ENCODE results near the gene WDR46. TPM values are rescaled to one million over a fixed set of nuclear protein-coding genes. Genes with fewer than 3 reads are reported as not detected.

WDR46 gene
- total RNA-seq, 2 experiments from 2014 or later, result 53.4 to 54.8 TPM

GRCh38 chr6:33317669-33318425 is 28.8 kb upstream of the WDR46 start, which contains the start of gene ZBTB22:
Gene ZBTB22, minus strand, starts transcription at chr6:33317744. Its CDS starts 828 bp downstream, at chr6:33316916.
- Mint-ChIP-seq H3K27me3 (no peaks in the 10 kb centered on the region), H3K36me3 (ENCODE audit: low read depth) (peaks cover 65% of the 10 kb centered on the region), H3K9me3 (no peaks in the 10 kb centered on the region), H3K4me3 (peak within 1 kb of the TSS; percentile 99), H3K27ac (peak within 1 kb of the TSS; percentile 96), H3K4me1 (peaks cover 74% of the 10 kb centered on the region)
- ChIA-PET CTCF (interaction anchor here (0.6 to 2.5 kb wide), 10 partner anchors 11 to 479 kb away, joined by 3 to 11 read pairs (median 4); partner anchors contain the start of genes B3GALT4, PFDN6, TAP2 and WDR46), POLR2A (interaction anchor here (0.7 kb wide), 1 partner anchor 61 kb away, joined by 3 read pairs; no protein-coding TSS in a partner anchor)
- peak; percentile 98 for DNase-seq

DNA sequence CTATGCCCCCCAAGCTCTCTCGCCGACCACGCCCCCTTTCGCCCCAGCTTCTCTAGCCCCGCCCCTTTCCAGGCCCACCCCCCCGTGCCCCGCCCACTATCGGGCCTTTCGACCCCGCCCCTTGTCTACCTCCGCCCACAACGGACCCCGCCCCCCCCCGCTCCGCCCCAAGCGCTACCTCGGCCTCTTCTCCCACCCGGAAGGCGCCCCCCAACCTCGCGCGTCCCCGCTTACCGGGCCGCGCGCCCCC is 28.3 kb upstream of the WDR46 start:
- no peak for DNase-seq
- Mint-ChIP-seq H3K4me3 (peak overlapping the region; percentile 99), H3K36me3 (ENCODE audit: low read depth) (peaks cover 66% of the 10 kb centered on the region), H3K9me3 (no peaks in the 10 kb centered on the region), H3K27me3 (no peaks in the 10 kb centered on the region), H3K4me1 (peaks cover 78% of the 10 kb centered on the region), H3K27ac (peak overlapping the region; percentile 65)
- POLR2A ChIA-PET, result no interaction called here
- CTCF ChIA-PET, result interaction anchor here (0.6 to 2.5 kb wide), 5 partner anchors 18 to 122 kb away, joined by 4 to 11 read pairs (median 4); partner anchors contain the start of genes PFDN6 and WDR46

GRCh38 chr6:33316603-33317418 is 27.8 kb upstream of the WDR46 start:
- peak overlapping the region; percentile 67 for H3K27ac Mint-ChIP-seq
- peaks cover 66% of the 10 kb centered on the region for H3K36me3 Mint-ChIP-seq (ENCODE audit: low read depth)
- H3K9me3 Mint-ChIP-seq, result no peaks in the 10 kb centered on the region
- no peaks in the 10 kb centered on the region for H3K27me3 Mint-ChIP-seq
- H3K4me1 Mint-ChIP-seq, result peaks cover 79% of the 10 kb centered on the region
- peak overlapping the region; percentile 99 for H3K4me3 Mint-ChIP-seq
- POLR2A ChIA-PET, result no interaction called here
- CTCF ChIA-PET, result interaction anchor here (1.1 to 2.5 kb wide), 4 partner anchors 18 to 28 kb away, joined by 4 to 8 read pairs (median 4); partner anchors contain the start of genes PFDN6, RGL2 and WDR46
- no peak for DNase-seq

- peaks cover 62% of the 10 kb centered on the region for H3K36me3 Mint-ChIP-seq (ENCODE audit: low read depth)
- H3K4me1 Mint-ChIP-seq, result peaks cover 75% of the 10 kb centered on the region
- no peak for DNase-seq
- POLR2A ChIA-PET, result no interaction called here
- H3K4me3 Mint-ChIP-seq, result peak overlapping the region; percentile 99
- H3K27ac Mint-ChIP-seq, result peak overlapping the region; percentile 67
- CTCF ChIA-PET, result interaction anchor here (2.4 to 2.5 kb wide), 2 partner anchors 17 to 27 kb away, joined by 5 to 8 read pairs; partner anchors contain the start of genes PFDN6, RGL2 and WDR46
- H3K27me3 Mint-ChIP-seq, result no peaks in the 10 kb centered on the region
- H3K9me3 Mint-ChIP-seq, result no peaks in the 10 kb centered on the region
Observed at GRCh38 chr6:33315793-33316602, 27.0 kb upstream of the WDR46 start.

GRCh38 chr6:33314943-33315792 is 26.1 kb upstream of the WDR46 start:
- Mint-ChIP-seq H3K4me3 (peak overlapping the region; percentile 99), H3K9me3 (no peaks in the 10 kb centered on the region), H3K36me3 (ENCODE audit: low read depth) (peaks cover 58% of the 10 kb centered on the region), H3K27me3 (no peaks in the 10 kb centered on the region), H3K27ac (peak overlapping the region; percentile 96), H3K4me1 (peaks cover 70% of the 10 kb centered on the region)
- CTCF ChIA-PET, result interaction anchor here (2.4 kb wide), 1 partner anchor 16 kb away, joined by 5 read pairs; the partner anchor contains the start of gene RGL2
- POLR2A ChIA-PET, result no interaction called here
- DNase-seq, result no peak

DNA sequence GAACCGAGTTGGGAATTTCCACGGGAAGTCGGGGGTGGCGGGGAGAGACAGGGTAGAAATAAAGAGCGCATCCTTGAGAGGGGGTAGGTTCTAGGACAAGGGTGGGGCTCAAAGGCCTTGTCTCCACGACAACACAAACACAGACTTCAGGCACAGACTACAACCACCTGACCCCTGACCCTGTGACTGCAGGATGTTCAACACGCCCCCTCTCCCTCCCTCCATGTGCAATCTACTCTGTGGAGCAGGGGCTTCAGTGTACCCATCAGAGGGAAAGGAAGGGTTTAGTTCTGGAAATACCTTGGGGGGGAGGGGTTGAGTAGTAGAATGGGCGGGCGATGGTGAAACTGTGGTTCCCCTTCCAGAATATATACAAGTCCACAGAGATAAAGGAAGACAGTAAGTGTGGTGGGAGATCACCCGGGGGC is 25.5 kb upstream of the WDR46 start:
- DNase-seq, result peak; percentile 82
- Mint-ChIP-seq H3K9me3 (no peaks in the 10 kb centered on the region), H3K4me3 (peak overlapping the region; percentile 99), H3K4me1 (peaks cover 63% of the 10 kb centered on the region), H3K36me3 (ENCODE audit: low read depth) (peaks cover 51% of the 10 kb centered on the region), H3K27me3 (no peaks in the 10 kb centered on the region), H3K27ac (peak overlapping the region; percentile 96)
- ChIA-PET POLR2A (no interaction called here), CTCF (interaction anchor here (2.4 kb wide), 1 partner anchor 15 kb away, joined by 5 read pairs; the partner anchor contains the start of gene RGL2)

DNA sequence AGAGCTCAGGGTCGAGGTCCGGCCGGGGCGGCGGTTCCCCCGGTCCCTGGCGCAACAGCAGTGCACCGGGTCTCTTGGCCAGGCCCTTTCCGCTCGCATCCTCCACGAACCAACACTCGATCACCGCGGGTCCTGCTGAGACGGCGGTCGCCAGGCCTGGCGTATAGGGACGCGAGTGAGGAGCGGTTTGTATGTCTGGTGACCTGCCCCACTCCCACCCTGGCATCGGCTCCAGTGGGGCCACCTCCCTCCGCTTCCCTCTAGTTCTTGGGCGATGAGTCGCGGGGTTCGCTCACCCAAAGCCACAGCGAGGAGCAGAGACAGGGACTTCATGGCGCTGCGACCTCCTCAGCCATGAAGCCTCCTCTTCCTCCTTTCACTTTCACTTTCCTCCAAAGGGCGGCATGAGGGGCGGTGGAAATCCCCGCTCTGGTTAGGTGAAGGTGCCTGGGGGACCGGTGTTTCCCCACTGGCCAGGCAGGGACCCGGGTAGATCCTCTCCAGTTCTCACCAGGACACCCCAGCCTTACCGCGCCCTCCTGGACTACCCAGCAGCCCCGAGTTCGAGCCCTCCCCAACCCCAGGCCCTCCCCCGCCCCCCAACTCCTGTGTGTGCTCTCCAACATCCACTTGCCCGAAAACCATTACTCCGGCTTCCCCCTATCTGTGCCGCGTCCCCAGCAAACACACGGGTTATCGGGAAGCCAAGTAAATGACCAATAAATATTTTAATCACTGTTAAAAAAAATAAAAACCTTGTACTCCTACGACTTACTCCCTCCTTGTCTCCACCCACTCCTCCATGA is 24.9 kb upstream of the WDR46 start, which contains the start of gene TAPBP:
Gene TAPBP (minus strand): TSS at position 370 of the 806 bp plus-strand sequence. CDS start 37 bp downstream, at position 333.
- Mint-ChIP-seq H3K4me3 (peak within 1 kb of the TSS; percentile 99), H3K36me3 (ENCODE audit: low read depth) (peaks cover 45% of the 10 kb centered on the region), H3K9me3 (no peaks in the 10 kb centered on the region), H3K27ac (peak within 1 kb of the TSS; percentile 96), H3K4me1 (peaks cover 57% of the 10 kb centered on the region), H3K27me3 (no peaks in the 10 kb centered on the region)
- ChIA-PET POLR2A (no interaction called here), CTCF (interaction anchor here (0.6 kb wide), 1 partner anchor 132 kb away, joined by 3 read pairs; no protein-coding TSS in a partner anchor)
- peak; percentile 90 for DNase-seq

DNA sequence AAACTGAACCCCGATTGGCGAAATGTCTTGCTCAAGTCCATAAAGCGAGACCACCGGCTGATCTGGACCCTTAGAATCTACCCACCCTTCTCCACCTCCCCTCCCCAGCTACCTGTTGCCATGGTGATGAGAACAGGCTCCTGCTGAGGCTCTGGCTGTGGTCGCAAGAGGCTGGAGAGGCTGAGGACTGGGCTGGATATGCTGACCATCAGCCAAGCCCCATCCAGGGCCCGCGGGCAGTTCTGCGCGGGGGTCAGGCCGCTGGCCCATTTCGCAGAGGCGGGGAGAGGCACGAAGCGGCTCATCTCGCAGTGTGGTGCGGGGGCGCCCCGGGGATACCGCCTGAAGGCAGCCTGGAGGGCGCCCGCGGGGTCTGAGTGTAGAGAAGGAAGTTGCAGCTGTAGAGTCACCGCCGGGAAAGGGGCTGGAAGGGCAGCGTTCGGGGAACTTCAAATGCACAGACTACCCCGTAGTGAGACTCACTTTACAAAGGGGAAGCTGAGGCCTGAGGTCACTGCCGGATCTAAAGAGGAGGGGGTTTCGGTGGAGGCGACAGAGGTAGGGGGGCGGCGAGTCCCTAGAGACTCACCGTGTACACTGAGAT is 24.2 kb upstream of the WDR46 start:
- Mint-ChIP-seq H3K9me3 (no peaks in the 10 kb centered on the region), H3K4me1 (peaks cover 55% of the 10 kb centered on the region), H3K4me3 (peak overlapping the region; percentile 99), H3K27me3 (no peaks in the 10 kb centered on the region), H3K36me3 (ENCODE audit: low read depth) (peaks cover 44% of the 10 kb centered on the region), H3K27ac (peak overlapping the region; percentile 96)
- ChIA-PET POLR2A (no interaction called here), CTCF (interaction anchor here (0.6 to 2.0 kb wide), 5 partner anchors 12 to 132 kb away, joined by 3 to 11 read pairs (median 5); partner anchors contain the start of genes B3GALT4 and RGL2)
- DNase-seq, result peak; percentile 33

GRCh38 chr6:33312361-33313104 is 23.5 kb upstream of the WDR46 start:
- POLR2A ChIA-PET, result interaction anchor here (0.9 kb wide), 1 partner anchor 11 kb away, joined by 3 read pairs; no protein-coding TSS in a partner anchor
- Mint-ChIP-seq H3K4me1 (peaks cover 53% of the 10 kb centered on the region), H3K36me3 (ENCODE audit: low read depth) (peaks cover 47% of the 10 kb centered on the region)

DNA sequence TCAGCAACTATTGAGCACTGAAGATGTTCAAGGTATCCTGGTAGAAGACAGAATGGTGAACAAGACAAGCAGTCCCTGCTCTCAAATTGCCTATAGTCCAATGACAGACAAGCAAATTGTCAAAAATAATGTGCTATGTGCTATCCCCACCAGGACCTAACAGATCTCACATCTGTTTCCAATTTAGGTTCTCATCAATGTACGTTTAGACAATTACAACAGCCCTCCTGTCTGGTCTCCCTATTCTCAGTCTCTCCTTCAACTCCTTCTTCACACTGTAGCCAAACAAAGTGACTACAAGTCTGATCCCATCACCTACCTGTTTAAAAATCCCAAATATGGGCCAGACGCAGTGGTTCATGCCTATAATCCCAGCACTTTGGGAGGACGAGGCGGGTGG is 17.3 kb upstream of the WDR46 start:
- ChIA-PET POLR2A (no interaction called here), CTCF (interaction anchor here (0.9 kb wide), 1 partner anchor 10 kb away, joined by 3 read pairs; no protein-coding TSS in a partner anchor)
- Mint-ChIP-seq H3K27ac (no peak overlapping the region), H3K36me3 (ENCODE audit: low read depth) (peaks cover 52% of the 10 kb centered on the region), H3K9me3 (no peaks in the 10 kb centered on the region), H3K27me3 (no peaks in the 10 kb centered on the region), H3K4me1 (peaks cover 32% of the 10 kb centered on the region), H3K4me3 (no peak overlapping the region)
- DNase-seq, result no peak

More at GRCh38 chr6:33312361-33313104, 23.5 kb upstream of the WDR46 start:
- peak; percentile 91 for DNase-seq
- H3K27ac Mint-ChIP-seq, result peak overlapping the region; percentile 96
- H3K27me3 Mint-ChIP-seq, result no peaks in the 10 kb centered on the region
- H3K4me3 Mint-ChIP-seq, result peak overlapping the region; percentile 99
- H3K9me3 Mint-ChIP-seq, result no peaks in the 10 kb centered on the region
- CTCF ChIA-PET, result interaction anchor here (0.8 to 2.0 kb wide), 6 partner anchors 11 to 78 kb away, joined by 3 to 11 read pairs (median 4); partner anchors contain the start of genes B3GALT4 and RGL2

Data from activated CD4-positive, alpha-beta T cell treated with anti-CD3 and anti-CD28 coated beads, Interleukin-2, amount 10 ng/mL, durations not matched to agents 7 days and 5 days (primary cell).